NCI-H2029 (cell line): Measurements from ENCODE around the gene SPDYE4.

Experiments
- DNase-seq: peaks from one replicate; lab custom pipeline; 2025; lab: John Stamatoyannopoulos, UW

Gene SPDYE4

GRCh38 chr17:8712698-8713097, 45.6 kb downstream of the SPDYE4 start:
- no peak for DNase-seq

- no peak for DNase-seq
Measured at GRCh38 chr17:8711291-8711690, 47.1 kb downstream of the SPDYE4 start.

DNA sequence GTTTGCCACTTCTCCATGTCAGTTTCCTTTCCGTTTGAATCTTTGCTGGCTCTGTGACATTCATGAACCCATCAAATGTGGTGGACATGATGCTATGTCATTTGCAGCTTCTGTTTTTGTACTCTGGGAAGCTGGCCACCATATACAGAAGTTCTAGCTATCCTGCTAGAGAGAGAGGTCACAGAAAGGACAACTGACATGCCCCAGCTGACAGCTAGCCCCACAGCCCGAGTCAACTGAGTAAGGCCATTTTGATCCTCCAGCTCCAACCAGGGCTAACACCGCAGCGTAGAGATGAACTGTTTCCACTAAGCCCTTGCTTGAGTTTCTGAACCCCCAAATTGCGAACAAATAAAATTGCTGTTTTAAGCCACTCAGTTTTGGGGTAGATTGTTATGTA, 47.5 kb downstream of the SPDYE4 start:
- DNase-seq = no peak

DNA sequence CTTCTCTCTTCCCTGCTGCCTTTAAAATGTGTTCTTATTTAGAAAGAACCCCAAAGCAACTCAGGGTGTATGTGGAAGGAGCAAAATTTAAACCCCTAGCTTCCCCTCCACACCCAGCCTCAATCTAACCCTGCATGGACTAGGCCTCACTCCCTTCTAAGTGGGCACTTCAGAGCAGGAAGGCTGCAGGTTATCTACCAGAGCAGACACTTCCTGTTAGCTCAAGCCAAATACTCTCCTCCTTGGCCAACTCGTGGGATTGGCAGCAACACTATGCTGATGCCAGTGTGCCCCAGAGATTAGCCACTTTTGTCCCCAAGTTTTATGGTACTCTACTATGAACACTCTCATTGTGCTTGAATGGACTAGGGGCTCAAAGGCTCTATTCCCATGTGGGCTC, 49.3 kb downstream of the SPDYE4 start:
- DNase-seq = no peak

GRCh38 chr17:8708025-8708461, 50.3 kb downstream of the SPDYE4 start:
- DNase-seq = no peak

DNA sequence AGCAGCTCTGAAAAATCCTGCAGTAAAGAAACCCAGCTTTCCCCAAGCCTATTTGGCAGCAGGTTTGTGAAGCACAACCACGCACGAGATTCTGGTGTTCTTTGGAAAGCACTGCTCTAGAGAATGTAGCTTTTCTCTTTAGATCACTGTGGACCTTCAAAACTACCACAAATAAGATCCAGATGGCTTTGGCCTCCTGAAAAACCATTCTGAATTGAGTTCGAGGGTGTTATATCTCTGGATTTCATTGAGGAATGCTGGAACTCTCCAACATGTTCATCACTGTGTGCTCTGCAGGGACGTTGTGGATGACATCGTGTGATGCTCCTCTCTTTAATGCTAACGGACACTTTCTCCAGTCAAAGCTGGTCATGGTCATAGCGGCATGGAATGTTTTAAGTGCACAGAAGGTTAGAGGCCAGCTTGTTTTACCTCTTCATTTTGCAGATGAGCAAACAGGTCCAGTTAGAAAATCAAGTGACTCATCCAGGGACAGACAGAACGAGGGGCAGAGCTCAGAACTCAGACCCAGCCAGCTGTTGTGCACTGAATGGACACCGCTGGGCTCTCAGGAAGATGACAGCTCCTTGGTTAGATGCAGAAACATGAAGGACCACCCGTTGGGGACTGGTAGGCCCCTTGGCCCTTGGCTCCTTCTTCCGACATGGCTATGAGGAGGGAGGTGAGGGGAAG, 50.9 kb downstream of the SPDYE4 start:
- DNase-seq = no peak

DNA sequence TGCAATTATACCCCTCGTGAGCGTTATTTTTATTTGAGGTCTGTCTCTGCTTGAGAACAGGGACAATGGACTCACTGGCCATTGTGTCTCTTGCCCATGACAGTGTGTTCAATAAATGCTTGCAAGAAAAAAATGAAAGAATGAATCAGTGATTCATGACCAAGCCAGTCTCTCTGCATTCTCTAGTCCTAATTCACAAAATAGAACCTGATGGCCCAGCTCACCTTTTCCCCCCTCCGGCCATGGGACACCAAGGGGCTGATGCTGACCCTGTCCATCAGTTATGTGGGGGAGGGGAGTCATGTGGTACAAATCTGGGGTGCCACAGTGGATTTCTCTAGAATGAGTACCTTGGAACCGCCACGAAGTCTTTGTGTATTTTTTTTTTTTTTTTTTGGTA, 51.9 kb downstream of the SPDYE4 start:
- DNase-seq = no peak

- no peak for DNase-seq
Measured at GRCh38 chr17:8705427-8705826, 52.9 kb downstream of the SPDYE4 start.

DNA sequence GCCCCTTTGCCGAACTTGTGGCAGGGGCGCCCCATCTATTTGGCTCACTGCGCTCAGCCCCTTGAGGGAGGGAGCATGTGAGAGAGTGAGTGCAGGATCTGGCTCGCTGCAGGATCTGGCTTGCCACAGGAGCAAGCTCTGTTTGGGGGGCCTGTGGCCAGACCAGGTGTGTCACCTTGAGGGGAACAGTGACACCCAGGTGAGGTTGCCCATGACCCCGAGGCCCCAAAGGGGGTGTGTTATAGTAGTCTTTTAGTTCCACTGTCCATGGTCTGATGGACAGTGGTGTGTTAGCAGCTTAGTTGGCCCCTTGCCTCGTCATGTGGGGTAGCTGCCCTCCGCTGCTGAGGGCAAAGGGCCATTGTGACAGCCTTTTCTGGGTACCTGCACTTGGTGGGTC, 55.3 kb downstream of the SPDYE4 start:
- no peak for DNase-seq

DNA sequence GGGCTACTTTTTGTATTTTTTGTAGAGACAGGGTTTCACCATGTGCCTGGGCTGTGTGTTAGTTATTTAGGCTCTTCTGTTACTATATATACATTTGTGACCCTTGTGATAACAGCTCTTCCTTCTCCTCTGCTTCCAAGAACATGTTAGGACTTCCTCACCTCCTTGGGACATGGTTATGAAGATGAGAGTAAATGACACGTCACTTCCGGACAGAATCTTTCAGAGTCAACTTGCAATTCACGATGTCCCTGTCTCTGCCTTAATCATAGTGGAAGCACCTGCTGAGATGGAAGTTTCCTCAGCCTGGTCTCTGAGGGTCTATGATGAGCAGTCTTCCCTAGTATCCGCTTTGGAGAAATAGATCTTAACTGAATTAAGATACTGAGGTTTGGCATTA, 56.6 kb downstream of the SPDYE4 start:
- DNase-seq = no peak

- no peak for DNase-seq
Measured at GRCh38 chr17:8701221-8701620, 57.1 kb downstream of the SPDYE4 start.
